PC-3 (cell line): ENCODE measurements around the gene EXOSC9. TPM values are rescaled to one million over a fixed set of nuclear protein-coding genes. Genes with fewer than 3 reads are reported as not detected.

ENCODE experiments used
- ATAC-seq: fragments of 200-7000 bp; cut with Tn5 transposase; 2 replicates; pipeline ENCODE4 v1.9.1; 2020; ENCODE audit warnings: mild to moderate bottlenecking, moderate library complexity
- BruUV-seq: library from RNA; stranded (reverse); fragments of 400-500 nt; replicated peaks from 2 replicates; lab custom pipeline; 2021; lab: Mats Ljungman, UMichigan
- CTCF ChIA-PET: fragments of 300-600 bp; sonication (Branson Sonifier 250); formaldehyde crosslinking; loops from one replicate; lab custom pipeline; 2022; ENCODE audit warnings: antibody characterized with exemption; lab: Charles Lee
- POLR2A ChIA-PET: fragments of 300-600 bp; sonication (Branson Sonifier 250); formaldehyde crosslinking; loops from one replicate; lab custom pipeline; 2022; ENCODE audit warnings: antibody characterized with exemption; ENCODE audit not compliant: unreplicated experiment; lab: Charles Lee
- DNase-seq: peaks from one replicate; pipeline ENCODE4 v3.0.0-alpha.2; 2015
- H2AFZ ChIP-seq: fragments of 300-600 bp; sonication (generic); 2 replicates; pipeline ENCODE4 v1.6.0; 2016; ENCODE audit warnings: antibody characterized with exemption, low read length
- H3F3A ChIP-seq: fragments of 300-600 bp; sonication (generic); one replicate; pipeline ENCODE4 v1.6.0; 2017; ENCODE audit warnings: antibody characterized with exemption, low read length, control low read depth, mild to moderate bottlenecking; ENCODE audit not compliant: unreplicated experiment
- H3K27ac ChIP-seq: fragments of 300-600 bp; sonication (generic); 2 replicates; pipeline ENCODE4 v1.5.1; 2016; ENCODE audit warnings: mild to moderate bottlenecking, low read length
- H3K27me3 ChIP-seq: fragments of 300-600 bp; sonication (generic); 2 replicates; pipeline ENCODE4 v1.6.1; 2016; ENCODE audit warnings: low read length, mixed read lengths
- H3K36me3 ChIP-seq: fragments of 300-600 bp; sonication (generic); 2 replicates; pipeline ENCODE4 v1.6.1; 2016; ENCODE audit warnings: low read depth, mixed run types, low read length, mixed read lengths
- H3K4me1 ChIP-seq: fragments of 300-600 bp; sonication (generic); 2 replicates; pipeline ENCODE4 v1.5.1; 2016; ENCODE audit warnings: low read length; ENCODE audit not compliant: insufficient read depth
- H3K4me2 ChIP-seq: fragments of 300-600 bp; sonication (generic); 2 replicates; pipeline ENCODE4 v1.6.0; 2016; ENCODE audit warnings: low read length
- H3K4me3 ChIP-seq: fragments of 300-600 bp; sonication (generic); 2 replicates; pipeline ENCODE4 v1.5.1; 2016; ENCODE audit warnings: mild to moderate bottlenecking, low read length, mixed read lengths
- H3K79me2 ChIP-seq: fragments of 300-600 bp; sonication (generic); 2 replicates; pipeline ENCODE4 v1.6.1; 2017; ENCODE audit warnings: low read length, mixed read lengths
- H3K9ac ChIP-seq: fragments of 300-600 bp; sonication (generic); 2 replicates; pipeline ENCODE4 v1.6.0; 2016; ENCODE audit warnings: mild to moderate bottlenecking, low read length
- H3K9me2 ChIP-seq: fragments of 300-600 bp; sonication (generic); replicated peaks from 2 replicates; pipeline ENCODE4 v1.6.1; 2016; ENCODE audit warnings: mixed run types, low read length, mixed read lengths
- H3K9me3 ChIP-seq: fragments of 300-600 bp; sonication (generic); 2 replicates; pipeline ENCODE4 v1.6.1; 2016; ENCODE audit warnings: low read length, mixed read lengths
- H4K20me1 ChIP-seq: fragments of 300-600 bp; sonication (generic); 2 replicates; pipeline ENCODE4 v1.6.1; 2016; ENCODE audit warnings: low read length, mixed read lengths
- CTCF ChIP-seq: fragments of 300-600 bp; sonication (generic); conservative IDR thresholded peaks from 2 replicates; pipeline ENCODE4 v1.5.1; 2017; ENCODE audit warnings: antibody characterized with exemption, low read depth, mild to moderate bottlenecking, low read length
- EZH2 ChIP-seq: fragments of 300-600 bp; sonication (generic); IDR thresholded peaks from one replicate; pipeline ENCODE4 v1.6.1; 2017; ENCODE audit warnings: antibody characterized with exemption, mild to moderate bottlenecking, low read length; ENCODE audit not compliant: unreplicated experiment
- EZH2phosphoT487 ChIP-seq: fragments of 300-600 bp; sonication (generic); IDR thresholded peaks from 2 replicates; pipeline ENCODE4 v1.6.1; 2018; ENCODE audit warnings: mild to moderate bottlenecking, antibody characterized with exemption, low read length, borderline replicate concordance
- intact Hi-C: fragments of 100-400 bp; cut with micrococcal nuclease; formaldehyde crosslinking; loops from 2 replicates; pipeline ENCODE4 v1.9.0; 2023
- total RNA-seq: library from RNA; depleted of rRNA; stranded (reverse); fragments of >200 nt; gene quantifications from 2 replicates; pipeline ENCODE4 v1.2.3, GENCODE V29; 2014

EXOSC9 gene
- total RNA-seq, 1 experiment from 2014 or later = 23.4 TPM

GRCh38 chr4:121776610-121777401, 24.3 kb upstream of the EXOSC9 start:
- intact Hi-C loops = no loop called here
- Histone ChIP-seq H3K9me3 (no peaks in the 10 kb centered on the region), H3K9ac (no peak overlapping the region), H3K4me3 (no peak overlapping the region), H3K27me3 (no peaks in the 10 kb centered on the region), H3K4me2 (no peak overlapping the region), H3K27ac (no peak overlapping the region), H3F3A (no peaks in the 10 kb centered on the region), H3K79me2 (no peaks in the 10 kb centered on the region), H3K4me1 (no peaks in the 10 kb centered on the region), H3K9me2 (no peaks in the 10 kb centered on the region), H3K36me3 (no peaks in the 10 kb centered on the region), H4K20me1 (no peaks in the 10 kb centered on the region), H2AFZ (no peak overlapping the region)
- TF ChIP-seq EZH2 (no peak), CTCF (no peak), EZH2phosphoT487 (no peak)
- no TSS peak for BruUV-seq
- ATAC-seq (no peak), DNase-seq (no peak)
- ChIA-PET POLR2A (no interaction called here), CTCF (interaction anchor here (0.7 kb wide), 1 partner anchor 585 kb away, joined by 3 read pairs; no protein-coding TSS in a partner anchor)

GRCh38 chr4:121777625-121778024, 23.5 kb upstream of the EXOSC9 start:
- Histone ChIP-seq H4K20me1 (no peaks in the 10 kb centered on the region), H3K27me3 (no peaks in the 10 kb centered on the region), H3K36me3 (no peaks in the 10 kb centered on the region), H3K4me2 (no peak overlapping the region), H3K4me3 (no peak overlapping the region), H2AFZ (no peak overlapping the region), H3K27ac (no peak overlapping the region), H3F3A (no peaks in the 10 kb centered on the region), H3K9ac (no peak overlapping the region), H3K9me3 (no peaks in the 10 kb centered on the region), H3K79me2 (no peaks in the 10 kb centered on the region), H3K4me1 (no peaks in the 10 kb centered on the region), H3K9me2 (no peaks in the 10 kb centered on the region)
- no TSS peak for BruUV-seq
- POLR2A ChIA-PET = interaction anchor here (0.5 kb wide), 1 partner anchor 1547 kb away, joined by 3 read pairs; no protein-coding TSS in a partner anchor
- intact Hi-C loops = no loop called here
- ATAC-seq = no peak
- DNase-seq = no peak
- no peak for TF ChIP-seq CTCF
- no peak for TF ChIP-seq EZH2
- no peak for TF ChIP-seq EZH2phosphoT487
- CTCF ChIA-PET = no interaction called here

GRCh38 chr4:121778991-121779628, 22.0 kb upstream of the EXOSC9 start:
- H3K9me3 ChIP-seq = no peaks in the 10 kb centered on the region
- H3K27me3 ChIP-seq = no peaks in the 10 kb centered on the region
- ATAC-seq = no peak
- no peak overlapping the region for H3K4me2 ChIP-seq
- POLR2A ChIA-PET = no interaction called here
- H3K4me1 ChIP-seq = no peaks in the 10 kb centered on the region
- no peak overlapping the region for H3K27ac ChIP-seq
- intact Hi-C loops = no loop called here
- no TSS peak for BruUV-seq
- H3K4me3 ChIP-seq = no peak overlapping the region
- no peaks in the 10 kb centered on the region for H4K20me1 ChIP-seq
- H3K36me3 ChIP-seq = no peaks in the 10 kb centered on the region
- no peaks in the 10 kb centered on the region for H3K9me2 ChIP-seq
- H2AFZ ChIP-seq = no peak overlapping the region
- no peak for DNase-seq
- H3K9ac ChIP-seq = no peak overlapping the region
- TF ChIP-seq EZH2phosphoT487 (no peak), EZH2 (no peak)
- no peaks in the 10 kb centered on the region for H3F3A ChIP-seq
- CTCF ChIA-PET = no interaction called here
- H3K79me2 ChIP-seq = no peaks in the 10 kb centered on the region
